ENCODE data around the gene CIB2.

CIB2 gene

DNA sequence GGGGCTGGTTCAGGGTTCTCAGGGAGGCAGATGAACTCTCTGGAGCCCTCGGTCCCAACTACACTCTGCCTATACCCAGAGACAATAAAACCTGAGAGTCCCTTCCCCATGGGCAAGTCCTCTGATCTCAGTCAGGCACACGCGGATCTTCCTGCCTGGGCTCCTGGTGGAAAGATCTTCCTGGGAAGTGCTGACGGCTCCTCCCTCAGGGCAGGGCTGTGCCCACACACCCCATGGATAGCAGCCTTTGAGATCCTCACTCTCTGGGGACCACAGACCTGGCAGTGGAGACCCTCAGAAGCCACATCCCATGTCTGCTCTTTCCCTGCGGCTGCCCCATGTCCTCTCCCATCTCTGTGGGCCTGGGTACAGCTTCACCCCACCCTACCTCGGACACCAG, 28.5 kb downstream of the CIB2 start:
- Histone ChIP-seq H3K4me3 (ENCODE audit: low read depth in 1 of 2, low read length in 1 of 2) (no peak overlapping the region), H3K36me3 (no peaks in the 10 kb centered on the region), H3K4me1 (ENCODE audit: control insufficient read depth in 1 of 2, insufficient read depth in 1 of 2, low read depth in 1 of 2, low read length in 1 of 2) (peaks cover 17% of the 10 kb centered on the region in 2 experiments), H3K9me3 (no peaks in the 10 kb centered on the region), H3K27me3 (no peaks in the 10 kb centered on the region), H3K27ac (no peak overlapping the region)
- TF ChIP-seq, protein P1, sequence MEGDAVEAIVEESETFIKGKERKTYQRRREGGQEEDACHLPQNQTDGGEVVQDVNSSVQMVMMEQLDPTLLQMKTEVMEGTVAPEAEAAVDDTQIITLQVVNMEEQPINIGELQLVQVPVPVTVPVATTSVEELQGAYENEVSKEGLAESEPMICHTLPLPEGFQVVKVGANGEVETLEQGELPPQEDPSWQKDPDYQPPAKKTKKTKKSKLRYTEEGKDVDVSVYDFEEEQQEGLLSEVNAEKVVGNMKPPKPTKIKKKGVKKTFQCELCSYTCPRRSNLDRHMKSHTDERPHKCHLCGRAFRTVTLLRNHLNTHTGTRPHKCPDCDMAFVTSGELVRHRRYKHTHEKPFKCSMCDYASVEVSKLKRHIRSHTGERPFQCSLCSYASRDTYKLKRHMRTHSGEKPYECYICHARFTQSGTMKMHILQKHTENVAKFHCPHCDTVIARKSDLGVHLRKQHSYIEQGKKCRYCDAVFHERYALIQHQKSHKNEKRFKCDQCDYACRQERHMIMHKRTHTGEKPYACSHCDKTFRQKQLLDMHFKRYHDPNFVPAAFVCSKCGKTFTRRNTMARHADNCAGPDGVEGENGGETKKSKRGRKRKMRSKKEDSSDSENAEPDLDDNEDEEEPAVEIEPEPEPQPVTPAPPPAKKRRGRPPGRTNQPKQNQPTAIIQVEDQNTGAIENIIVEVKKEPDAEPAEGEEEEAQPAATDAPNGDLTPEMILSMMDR (IDR thresholded peaks at IDR 0.05), result no peak

GRCh38 chr15:78102211-78102610, 29.0 kb downstream of the CIB2 start:
- TF ChIP-seq, protein P1 (IDR thresholded peaks at IDR 0.05), result no peak
- peaks cover 20 to 23% of the 10 kb centered on the region in 2 experiments for H3K4me1 ChIP-seq (ENCODE audit: control insufficient read depth in 1 of 2, insufficient read depth in 1 of 2, low read depth in 1 of 2, low read length in 1 of 2)
- H3K27me3 ChIP-seq, result no peaks in the 10 kb centered on the region
- no peak overlapping the region for H3K27ac ChIP-seq
- H3K9me3 ChIP-seq, result no peaks in the 10 kb centered on the region
- H3K4me3 ChIP-seq (ENCODE audit: low read depth in 1 of 2, low read length in 1 of 2), result no peak overlapping the region
- H3K36me3 ChIP-seq, result no peaks in the 10 kb centered on the region

GRCh38 chr15:78101423-78102105, 29.7 kb downstream of the CIB2 start:
- H3K4me3 ChIP-seq (ENCODE audit: low read depth in 1 of 2, low read length in 1 of 2), result no peak overlapping the region
- H3K36me3 ChIP-seq, result no peaks in the 10 kb centered on the region
- no peak overlapping the region for H3K27ac ChIP-seq
- H3K9me3 ChIP-seq, result no peaks in the 10 kb centered on the region
- H3K27me3 ChIP-seq, result no peaks in the 10 kb centered on the region
- TF ChIP-seq, protein P1 (IDR thresholded peaks at IDR 0.05), result no peak
- H3K4me1 ChIP-seq (ENCODE audit: control insufficient read depth in 1 of 2, insufficient read depth in 1 of 2, low read depth in 1 of 2, low read length in 1 of 2), result peaks cover 20 to 23% of the 10 kb centered on the region in 2 experiments

DNA sequence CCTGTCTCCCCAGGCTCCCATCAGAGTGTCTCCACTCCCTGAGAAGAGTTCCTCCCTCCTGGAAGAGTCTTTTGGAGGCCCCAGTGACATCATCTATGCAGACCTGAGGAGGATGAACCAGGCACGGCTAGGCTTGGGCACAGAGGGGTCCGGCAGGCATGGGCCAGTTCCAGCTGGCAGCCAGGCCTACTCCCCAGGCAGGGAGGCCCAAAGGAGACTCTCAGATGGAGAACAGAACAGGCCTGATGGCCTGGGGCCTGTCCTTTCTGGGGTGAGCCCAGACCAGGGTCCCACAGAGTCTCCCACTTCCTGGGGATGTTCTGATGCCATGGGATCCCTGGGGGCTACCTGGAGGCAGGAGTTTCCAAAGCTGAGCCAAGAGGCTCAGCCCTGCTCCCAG, 30.4 kb downstream of the CIB2 start:
- no peaks in the 10 kb centered on the region for H3K27me3 ChIP-seq
- TF ChIP-seq, protein P1 (IDR thresholded peaks at IDR 0.05), result no peak
- no peak overlapping the region for H3K4me3 ChIP-seq (ENCODE audit: low read depth in 1 of 2, low read length in 1 of 2)

GRCh38 chr15:78098131-78098755, 33.0 kb downstream of the CIB2 start:
- Histone ChIP-seq H3K27ac (no peak overlapping the region), H3K4me1 (ENCODE audit: control insufficient read depth in 1 of 2, insufficient read depth in 1 of 2, low read depth in 1 of 2, low read length in 1 of 2) (peaks cover 14 to 15% of the 10 kb centered on the region in 2 experiments), H3K9me3 (no peaks in the 10 kb centered on the region), H3K4me3 (ENCODE audit: low read depth in 1 of 2, low read length in 1 of 2) (no peak overlapping the region), H3K36me3 (no peaks in the 10 kb centered on the region), H3K27me3 (no peaks in the 10 kb centered on the region)
- TF ChIP-seq, protein P1 (IDR thresholded peaks at IDR 0.05), result no peak

More for the DNA sequence above, 30.4 kb downstream of the CIB2 start:
- no peak overlapping the region for H3K27ac ChIP-seq
- H3K4me1 ChIP-seq (ENCODE audit: control insufficient read depth in 1 of 2, insufficient read depth in 1 of 2, low read depth in 1 of 2, low read length in 1 of 2), result peaks cover 20 to 23% of the 10 kb centered on the region in 2 experiments
- no peaks in the 10 kb centered on the region for H3K9me3 ChIP-seq
- no peaks in the 10 kb centered on the region for H3K36me3 ChIP-seq
